NCI-H1436 treated with DMSO at 0.1 percent for 48 hours (cell line): ENCODE data around the gene RAB42.
"Not testable (repeated sequence)": the region's sequence is repeated elsewhere in the genome, so short reads cannot be mapped to it uniquely, and the experiment has no call there.

Experiments used
- DNase-seq: peaks from one replicate; lab custom pipeline; 2025; lab: John Stamatoyannopoulos, UW

Gene RAB42

DNA sequence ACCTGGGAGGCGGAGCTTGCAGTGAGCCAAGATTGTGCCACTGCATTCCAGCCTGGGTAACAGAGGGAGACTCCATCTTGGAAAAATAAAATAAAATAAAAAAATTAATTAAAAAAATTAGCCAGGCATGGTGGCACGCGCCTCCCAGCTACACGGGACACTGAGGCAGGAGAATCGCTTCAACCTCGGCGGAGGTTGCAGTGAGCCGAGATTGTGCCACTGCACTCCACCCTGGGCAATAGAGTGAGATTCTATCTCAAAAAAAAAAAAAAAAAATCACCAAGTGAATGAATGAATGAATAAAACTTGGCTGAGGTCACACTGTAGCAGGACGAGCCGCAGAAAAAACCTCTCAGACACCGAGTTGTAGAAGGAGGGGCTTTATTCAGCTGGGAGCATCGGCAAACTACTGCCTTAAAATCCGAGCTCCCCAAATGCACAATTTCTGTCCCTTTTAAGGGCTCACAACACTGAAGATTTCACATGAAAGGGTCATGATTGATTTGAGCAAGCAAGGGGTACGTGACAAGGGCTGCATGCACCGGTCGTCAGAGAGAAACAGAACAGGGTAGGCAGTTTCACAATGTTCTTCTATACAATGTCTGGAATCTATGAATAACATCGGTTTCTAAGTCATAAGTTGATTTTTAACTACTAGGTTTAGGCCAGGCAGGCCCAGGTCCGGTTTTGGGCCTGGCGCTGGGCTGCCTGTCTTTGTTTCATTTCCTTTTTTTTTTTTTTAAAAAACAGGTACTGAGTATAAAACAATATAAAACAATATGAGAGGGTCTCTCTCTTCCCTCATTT lies 5.3 kb upstream of the RAB42 start:
- not testable (repeated sequence) for DNase-seq

DNA sequence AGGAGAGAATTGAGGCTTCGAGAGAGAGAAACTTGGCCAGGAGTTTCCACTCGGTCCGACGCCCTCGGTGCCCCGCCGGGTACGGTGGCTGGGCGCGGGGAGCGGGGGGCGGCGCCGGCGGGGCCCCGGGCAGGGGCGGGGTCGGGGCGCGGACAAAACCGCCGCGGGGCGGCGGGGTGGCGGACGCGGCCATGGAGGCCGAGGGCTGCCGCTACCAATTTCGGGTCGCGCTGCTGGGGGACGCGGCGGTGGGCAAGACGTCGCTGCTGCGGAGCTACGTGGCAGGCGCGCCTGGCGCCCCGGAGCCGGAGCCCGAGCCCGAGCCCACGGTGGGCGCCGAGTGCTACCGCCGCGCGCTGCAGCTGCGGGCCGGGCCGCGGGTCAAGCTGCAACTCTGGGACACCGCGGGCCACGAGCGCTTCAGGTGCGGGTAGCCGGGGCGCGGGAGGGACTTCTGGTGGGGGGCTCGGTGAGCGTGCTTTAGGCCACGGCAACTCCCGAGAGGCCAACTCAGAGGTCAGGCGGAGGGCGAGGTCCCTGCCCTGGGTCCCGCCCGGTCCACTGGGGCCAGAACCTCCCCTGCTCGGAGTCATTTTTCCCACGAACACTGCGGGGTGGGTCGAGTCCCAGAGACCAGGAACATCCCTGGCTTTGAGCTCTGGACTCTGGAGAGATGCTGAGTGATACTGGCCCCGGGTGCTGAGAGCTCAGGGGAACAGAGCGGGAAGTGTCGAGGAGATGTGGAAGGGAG lies 431 bp downstream of the RAB42 start:
- no peak for DNase-seq

DNA sequence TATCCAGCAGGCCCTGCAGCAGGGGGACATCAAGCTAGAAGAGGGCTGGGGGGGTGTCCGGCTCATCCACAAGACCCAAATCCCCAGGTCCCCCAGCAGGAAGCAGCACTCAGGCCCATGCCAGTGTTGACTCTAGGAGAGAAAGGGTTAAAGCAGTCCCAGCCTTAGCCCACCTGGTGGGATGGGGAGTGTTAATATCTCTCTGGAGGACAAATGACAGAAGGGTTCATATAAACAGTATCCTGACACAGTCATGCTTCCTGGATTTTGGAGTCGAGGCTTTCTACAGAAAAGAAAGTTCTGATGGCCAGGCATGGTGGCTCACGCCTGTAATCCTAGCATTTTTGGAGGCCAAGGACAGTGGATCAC lies 1.9 kb downstream of the RAB42 start:
- DNase-seq = not testable (repeated sequence)

DNA sequence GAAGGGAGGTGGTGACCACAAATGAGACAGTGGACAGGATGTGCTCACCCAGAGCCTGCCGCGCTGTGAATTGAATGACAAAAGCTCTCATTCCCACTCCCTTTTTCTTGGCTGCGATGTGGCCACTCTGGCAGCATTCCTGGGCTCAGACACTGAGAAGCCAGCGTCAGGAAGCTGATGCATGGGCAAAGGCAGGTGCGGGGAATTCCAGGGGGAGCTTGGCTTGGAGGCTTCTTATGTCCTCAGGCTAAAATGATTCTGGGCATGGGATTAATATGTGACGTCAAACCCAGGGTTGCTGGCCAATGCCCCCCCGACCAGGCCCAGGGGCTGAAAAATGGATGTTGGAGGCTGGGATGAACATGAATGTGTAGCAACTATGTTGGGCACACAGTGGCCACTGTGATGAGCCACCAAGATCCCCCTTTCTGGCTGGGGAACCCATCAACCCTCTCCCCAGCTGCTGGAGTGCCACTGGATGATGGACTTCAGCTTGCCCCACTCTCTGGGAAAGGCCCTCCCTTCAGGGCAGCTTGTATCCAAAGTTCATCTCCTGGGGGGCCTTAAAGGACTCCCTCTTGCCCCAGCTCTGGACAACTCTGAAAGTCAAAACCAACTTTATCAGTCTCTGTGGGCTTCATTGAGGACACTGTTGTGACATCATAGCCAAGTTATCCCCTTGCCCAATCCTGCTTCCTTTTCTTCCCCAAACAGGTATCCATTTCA lies 2.8 kb downstream of the RAB42 start:
- DNase-seq = not testable (repeated sequence)

DNA sequence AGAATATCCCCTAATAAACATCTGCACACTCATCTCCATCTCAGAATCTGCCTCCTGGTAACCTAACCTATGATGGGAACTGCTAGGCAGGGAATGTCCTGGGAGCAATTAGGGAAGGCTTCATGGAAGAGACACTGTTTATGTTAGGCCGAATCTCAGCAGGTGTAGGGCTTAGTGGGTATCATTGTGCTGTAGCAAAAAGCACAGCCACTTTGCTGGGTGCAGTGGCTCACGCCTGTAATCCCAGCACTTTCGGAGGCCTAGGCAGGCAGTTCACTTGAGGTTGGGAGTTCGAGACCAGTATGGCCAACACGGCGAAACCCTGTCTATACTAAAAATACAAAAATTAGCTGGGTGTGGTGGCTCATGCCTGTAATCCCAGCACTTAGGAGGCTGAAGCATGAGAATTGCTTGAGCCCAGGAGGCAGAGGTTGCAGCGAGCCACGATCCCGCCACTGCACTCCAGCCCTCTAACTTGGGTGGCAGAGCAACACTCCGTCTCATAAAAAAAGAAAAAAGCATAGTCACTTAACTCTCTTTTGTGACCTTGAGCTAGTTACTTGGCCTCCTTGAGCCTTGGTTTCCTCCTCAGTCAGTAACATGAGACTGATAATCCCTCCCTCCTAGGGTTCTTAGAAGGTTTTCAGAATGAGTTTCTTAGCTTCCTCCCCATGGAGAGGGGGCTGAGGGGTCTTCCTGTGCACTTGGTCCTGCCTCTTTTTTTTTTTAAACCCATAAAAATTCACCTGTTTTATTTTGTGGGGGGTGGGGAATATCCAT lies 3.5 kb downstream of the RAB42 start:
- DNase-seq = no peak

DNA sequence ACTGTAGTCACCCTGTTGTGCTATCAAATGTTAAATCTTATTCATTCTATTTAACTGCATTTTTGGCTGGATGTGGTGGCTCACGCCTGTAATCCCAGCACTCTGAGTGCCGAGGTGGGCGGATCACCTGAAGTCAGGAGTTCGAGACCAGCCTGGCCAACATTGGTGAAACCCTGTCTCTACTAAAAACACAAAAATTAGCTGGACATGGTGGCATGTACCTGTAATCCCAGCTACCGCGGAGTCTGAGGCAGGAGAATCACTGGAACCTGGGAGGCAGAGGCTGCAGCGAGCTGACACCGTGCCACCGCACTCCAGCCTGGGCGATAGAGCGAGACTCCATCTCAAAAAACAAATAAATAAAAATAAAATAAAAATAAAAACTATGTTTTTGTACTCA lies 4.2 kb downstream of the RAB42 start:
- DNase-seq = not testable (repeated sequence)

DNA sequence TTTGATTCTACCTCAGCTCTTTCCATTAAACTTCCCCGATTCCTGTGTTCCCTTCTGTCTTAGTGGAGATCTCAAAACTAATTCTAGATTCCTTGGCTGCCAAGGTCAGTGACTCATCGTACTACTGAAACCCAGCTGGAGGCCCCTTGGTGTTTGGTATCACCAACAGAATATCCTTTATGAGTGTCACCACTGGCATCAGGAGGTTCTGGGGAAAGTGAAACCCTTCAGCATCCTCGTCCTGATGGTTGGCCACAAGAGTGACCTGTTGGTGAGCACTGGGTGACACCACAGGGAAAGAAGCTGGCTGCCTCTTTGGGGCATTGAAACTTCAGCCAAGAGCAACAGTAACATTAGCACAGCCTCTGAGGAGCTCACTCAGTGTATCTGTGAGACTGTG lies 9.6 kb downstream of the RAB42 start:
- no peak for DNase-seq

DNA sequence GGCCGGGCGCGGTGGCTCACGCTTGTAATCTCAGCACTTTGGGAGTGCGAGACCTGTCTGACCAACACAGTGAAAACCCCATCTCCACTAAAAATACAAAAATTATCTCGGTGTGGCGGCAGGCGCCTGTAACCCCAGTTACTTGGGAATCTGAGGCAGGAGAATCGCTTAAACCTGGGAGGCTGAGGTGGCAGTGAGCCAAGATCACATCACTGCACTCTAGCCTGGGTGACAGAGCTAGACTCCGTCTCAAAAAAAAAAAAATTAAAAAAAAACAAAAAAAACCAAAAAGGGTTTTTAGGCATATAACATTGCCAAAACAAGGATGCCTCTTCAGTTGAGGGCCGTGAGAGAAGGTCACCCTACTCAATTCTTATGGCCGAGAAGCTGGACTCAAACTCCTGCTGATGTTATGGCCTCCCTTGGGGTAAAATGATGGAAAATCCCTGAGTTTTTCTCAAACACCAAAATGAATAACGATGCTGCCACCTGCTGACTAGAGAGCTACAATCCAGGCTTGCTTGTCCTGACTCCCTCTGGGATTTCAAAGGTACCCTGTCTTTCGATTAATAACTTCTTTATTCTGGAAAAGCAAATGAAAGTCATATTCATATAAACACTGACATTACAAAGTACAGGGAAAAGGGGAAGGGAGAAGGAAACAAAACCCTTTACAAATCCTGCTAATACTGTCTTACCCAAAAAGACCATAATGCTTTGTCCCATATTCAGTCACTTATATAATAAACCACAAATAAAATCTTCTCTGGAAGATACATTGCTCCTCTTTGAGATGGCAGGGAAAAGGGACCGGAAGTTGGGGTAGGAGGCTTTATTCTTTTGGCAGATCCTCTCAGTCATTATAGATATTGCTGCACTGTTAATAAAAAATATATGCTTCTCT lies 10.7 kb downstream of the RAB42 start:
- no peak for DNase-seq

DNA sequence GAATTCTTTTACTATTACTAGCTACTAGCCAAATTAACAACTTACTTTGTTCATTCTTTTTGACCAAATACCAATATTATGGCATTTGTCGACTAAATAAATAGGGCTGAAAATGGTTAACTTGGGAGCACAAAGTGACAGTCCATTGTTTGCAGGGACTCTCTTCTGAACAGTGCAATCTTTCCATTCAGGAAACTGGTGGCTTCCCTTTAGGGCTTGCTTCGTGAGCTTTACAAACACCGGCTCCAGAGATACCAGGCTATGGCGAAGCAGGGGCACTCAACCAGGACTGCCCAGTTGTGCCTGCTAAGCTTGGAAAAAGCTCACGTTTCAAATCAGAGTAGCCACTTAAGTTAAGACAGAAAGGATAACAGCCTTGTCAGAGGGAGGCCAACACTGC lies 12.3 kb downstream of the RAB42 start:
- no peak for DNase-seq

DNA sequence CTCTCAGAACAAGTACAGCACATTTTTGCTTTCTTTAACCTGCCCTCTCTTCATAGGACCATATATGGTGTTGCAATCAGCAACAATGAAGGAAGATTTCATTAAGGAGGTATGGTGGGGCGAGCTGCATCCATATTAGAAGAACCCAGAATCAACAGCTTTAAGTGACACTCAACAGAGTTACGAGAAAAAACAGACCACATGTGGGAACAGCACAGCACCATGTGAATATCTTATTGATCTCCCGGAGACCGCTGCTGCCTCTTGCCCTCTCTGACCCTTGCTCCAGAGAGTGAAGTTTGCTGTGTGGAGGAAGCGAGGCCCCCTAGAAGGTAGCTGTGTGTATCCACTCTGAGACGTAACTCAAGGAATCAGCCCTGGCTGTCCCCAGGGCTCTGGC lies 12.9 kb downstream of the RAB42 start:
- DNase-seq = no peak

DNA sequence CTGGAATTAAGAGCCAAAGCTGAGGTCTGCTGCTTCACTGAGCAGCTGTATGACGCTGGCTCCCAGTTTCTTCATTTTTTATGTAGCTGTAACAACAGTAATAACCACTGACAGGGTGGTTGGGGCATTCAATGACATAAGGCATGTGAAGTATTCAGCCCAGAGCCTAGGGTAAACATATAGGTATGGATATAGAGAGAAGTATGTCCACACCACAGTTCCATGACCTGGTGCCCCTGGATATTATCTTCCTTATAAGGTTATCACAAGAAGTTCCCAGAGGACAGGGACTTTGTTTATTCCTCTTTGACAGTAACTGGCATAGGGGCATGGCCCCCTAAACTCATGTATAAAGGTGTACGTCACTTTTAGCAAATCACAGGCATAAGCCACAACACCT lies 14.7 kb downstream of the RAB42 start:
- no peak for DNase-seq

DNA sequence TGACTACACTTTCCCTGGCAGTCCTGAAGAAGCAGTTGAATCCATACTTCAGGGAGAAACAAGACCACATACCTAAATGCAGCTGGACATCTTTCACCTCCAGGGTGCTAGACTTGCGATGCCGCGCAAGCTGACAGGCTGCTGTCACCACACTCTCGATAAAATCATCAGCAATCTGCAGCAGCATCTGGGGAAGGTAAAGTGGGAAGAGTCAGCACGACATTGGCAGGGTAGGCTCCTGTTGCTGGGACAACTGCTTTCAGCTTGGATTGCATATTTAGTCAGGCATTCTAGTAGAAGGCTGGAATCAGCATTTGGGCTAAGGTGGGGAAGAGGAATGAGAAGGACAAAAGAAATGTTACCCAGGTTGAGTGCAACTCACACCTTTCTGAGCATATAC lies 21.1 kb downstream of the RAB42 start:
- DNase-seq = no peak

DNA sequence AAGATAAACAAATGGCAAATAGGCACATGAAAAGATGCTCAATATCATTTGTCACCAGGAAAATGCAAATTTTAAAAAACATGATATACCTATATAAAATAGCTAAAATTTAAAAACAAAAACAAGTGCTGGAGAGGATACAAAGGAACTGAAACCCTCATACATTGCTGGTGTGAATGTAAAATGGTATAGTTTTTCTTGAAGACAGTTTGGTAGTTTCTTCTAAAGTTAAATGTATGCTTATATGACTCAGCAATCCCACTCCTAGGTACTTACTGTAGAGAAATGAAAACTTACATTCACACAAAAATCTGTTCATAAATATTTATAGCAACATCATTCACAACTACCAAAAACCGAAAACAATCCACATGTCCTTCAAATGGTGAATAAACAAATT lies 39.6 kb downstream of the RAB42 start:
- no peak for DNase-seq

DNA sequence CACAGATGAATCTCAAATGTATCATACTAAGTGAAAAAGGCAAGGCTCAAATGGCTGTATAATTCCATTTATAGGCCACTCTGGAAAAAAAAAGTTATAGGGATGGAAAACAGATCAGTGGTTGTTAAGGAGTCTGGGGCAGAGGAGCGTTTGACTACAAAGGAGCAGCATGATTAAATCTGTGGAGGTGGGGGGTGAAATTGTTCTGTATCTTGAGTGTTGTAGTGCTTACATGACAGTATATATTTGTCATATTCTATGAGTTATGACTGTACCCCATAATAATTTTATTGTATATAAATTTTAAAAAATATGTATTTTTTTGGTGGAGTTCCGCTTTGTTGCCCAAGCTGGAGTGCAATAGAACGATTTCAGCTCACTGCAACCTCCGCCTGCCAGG lies 40.5 kb downstream of the RAB42 start:
- no peak for DNase-seq

DNA sequence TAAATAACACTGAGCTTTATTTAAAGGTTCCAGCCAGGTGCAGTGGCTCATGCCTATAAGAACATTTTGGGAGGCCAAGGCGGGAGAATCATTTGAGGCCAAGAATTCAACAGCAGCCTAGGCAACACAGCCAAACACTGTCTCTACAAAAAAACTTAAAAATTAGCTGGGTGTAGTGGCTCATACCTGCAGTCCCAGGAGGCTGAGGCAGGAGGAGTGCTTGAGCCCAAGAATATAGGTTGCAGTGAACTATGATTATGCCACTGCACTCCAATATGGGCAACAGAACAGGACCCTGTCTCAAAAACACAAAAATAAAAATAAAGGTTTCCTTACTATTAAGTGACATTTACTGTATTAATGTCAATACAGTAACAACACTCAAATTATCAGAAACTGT lies 48.7 kb downstream of the RAB42 start:
- no peak for DNase-seq

DNA sequence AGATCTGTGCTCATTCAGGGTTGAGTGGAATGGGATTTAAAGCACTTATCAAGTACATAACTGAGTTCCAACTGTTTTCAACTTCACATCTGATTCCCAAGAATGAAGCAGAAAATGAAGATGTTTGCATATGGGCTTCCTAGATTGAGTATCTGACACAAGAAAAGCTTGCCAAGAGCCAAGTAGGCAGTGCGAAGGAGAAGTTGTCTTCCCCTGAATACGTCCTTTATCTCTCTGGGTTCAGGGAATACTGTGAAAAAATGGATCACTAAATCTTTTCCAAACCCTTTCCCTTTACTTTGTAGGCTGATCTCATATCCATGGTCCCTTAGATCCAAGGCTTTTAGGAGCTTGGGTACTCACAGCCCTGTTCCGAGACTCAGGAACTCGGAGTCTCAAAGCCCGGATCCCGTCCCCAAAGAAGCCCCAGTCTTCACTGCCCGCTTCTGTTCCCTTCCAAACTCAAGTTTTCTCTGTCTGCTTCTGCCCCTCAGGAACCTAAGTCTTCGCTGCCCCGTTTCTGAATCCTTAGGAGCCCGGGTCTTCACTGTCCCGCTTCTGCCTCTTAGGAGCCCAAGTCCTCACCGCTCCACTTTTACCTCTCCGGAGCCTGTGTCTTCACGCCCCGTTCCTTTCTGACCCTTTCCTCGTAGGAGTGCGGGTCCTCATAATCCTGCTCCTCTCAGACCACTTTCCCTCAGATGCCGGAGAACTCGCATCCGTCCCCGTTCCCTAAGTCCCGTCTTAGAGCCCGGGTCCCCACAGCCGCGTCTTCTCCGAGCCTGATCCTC lies 50.2 kb downstream of the RAB42 start:
- no peak for DNase-seq

DNA sequence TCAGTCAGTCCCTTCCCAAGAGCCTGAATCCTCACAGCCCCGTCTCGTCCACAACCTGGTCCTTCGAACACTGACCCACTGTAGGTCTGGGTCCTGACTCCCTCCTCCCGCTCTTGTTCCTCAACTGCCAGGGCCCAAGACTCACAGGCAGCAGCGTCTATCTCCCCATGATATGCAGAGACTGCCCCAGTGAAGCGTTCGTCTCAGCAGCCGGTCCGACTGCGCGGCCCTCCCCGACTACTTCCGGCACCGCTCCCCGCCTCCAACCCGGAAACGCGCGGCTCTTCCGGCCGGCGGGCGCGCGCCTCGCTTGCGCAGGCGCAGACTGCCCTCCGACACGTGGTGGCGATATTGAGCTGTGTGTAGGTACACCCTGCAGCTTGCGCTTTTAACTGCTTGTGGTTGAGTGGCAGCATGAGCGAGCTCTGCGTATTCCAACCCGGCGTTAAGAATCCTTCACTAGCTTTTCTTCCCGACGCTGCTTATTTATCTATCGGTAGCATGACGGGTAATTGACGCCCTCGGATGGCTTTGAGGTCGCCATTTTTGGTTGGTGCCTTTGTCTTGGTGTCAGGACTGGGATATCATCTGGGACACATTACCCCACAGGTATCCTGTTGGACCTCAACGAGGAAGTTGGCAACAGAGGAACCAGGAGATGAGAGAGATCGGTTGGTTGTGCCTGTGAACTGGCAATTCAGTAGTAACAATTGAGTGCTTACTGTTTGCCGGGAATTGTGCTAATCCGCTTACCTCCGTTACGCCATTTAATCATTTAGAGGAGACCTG lies 51.0 kb downstream of the RAB42 start, which contains the start of gene TAF12:
TAF12 (minus strand) TSS at position 221 of the 789 bp plus-strand sequence. CDS start 20,986 bp downstream, outside the sequence.
- DNase-seq = peak; percentile 62

DNA sequence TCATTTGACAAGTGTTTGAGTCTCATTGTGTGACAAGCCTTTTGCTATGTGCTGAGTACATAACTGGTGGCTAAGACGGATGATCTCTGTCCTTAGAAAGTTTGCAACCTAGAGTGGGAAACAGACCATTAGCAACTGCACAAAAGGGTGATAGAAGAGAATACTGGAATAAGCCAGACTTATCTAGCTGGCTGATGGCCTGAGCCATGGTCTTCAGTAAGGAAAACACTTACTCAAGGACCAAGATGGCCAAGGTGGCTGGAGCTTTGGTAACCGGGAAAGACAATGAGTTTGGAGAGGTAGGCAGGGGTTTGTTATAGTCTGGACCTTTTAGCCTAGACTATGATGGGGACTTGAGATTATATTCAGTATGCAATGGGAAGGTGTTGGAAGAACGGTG lies 52.4 kb downstream of the RAB42 start:
- DNase-seq = no peak
